NB4 (cell line): ENCODE measurements around the gene CCM2L.
A peak's percentile ranks its signal among the peaks of the same experiment; 100 is the strongest.

ENCODE experiments used
- DNase-seq: peaks from one replicate; pipeline ENCODE4 v3.0.0; 2010; ENCODE audit warnings: low read depth
- H3K4me3 ChIP-seq: one replicate; pipeline ENCODE4 v1.5.1; 2011; ENCODE audit warnings: mild to moderate bottlenecking, low read depth, low read length, moderate library complexity
- MYC ChIP-seq: IDR thresholded peaks from 2 replicates; pipeline ENCODE4 v1.6.1; 2011; ENCODE audit warnings: low read depth, low read length
- POLR2A ChIP-seq: IDR thresholded peaks from 2 replicates; pipeline ENCODE4 v1.6.1; 2011; ENCODE audit warnings: mild to moderate bottlenecking; ENCODE audit not compliant: insufficient read length; ENCODE audit errors: extremely low read depth
- TF ChIP-seq, protein P1 (sequence below): IDR thresholded peaks from one replicate; pipeline ENCODE4 v1.5.1; 2012; ENCODE audit warnings: low read depth, low read length
- TF ChIP-seq, protein P2 (sequence below): IDR thresholded peaks from 2 replicates; pipeline ENCODE4 v1.6.1; 2011; ENCODE audit warnings: low read depth, low read length

CCM2L gene

DNA sequence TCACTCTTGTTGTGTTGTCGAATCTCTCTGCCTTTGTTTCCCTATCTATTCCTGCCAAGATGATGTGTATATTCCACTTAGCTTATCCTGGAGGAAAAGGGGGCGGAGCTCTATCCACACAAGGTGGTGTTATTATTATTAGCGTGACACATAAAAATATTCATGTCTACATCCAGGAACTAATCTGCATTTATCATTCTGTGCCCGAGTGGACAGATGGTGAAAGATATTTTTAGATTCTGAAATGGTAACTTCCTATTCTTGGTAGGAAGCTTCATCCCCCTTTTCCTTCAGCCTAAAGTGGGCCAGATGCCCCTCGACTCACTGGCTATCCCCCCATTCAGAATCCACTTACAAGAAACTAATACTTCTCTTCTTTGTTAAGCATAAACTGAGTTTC, 40.2 kb upstream of the CCM2L start:
- H3K4me3 ChIP-seq, result no peak overlapping the region
- TF ChIP-seq, protein P1, sequence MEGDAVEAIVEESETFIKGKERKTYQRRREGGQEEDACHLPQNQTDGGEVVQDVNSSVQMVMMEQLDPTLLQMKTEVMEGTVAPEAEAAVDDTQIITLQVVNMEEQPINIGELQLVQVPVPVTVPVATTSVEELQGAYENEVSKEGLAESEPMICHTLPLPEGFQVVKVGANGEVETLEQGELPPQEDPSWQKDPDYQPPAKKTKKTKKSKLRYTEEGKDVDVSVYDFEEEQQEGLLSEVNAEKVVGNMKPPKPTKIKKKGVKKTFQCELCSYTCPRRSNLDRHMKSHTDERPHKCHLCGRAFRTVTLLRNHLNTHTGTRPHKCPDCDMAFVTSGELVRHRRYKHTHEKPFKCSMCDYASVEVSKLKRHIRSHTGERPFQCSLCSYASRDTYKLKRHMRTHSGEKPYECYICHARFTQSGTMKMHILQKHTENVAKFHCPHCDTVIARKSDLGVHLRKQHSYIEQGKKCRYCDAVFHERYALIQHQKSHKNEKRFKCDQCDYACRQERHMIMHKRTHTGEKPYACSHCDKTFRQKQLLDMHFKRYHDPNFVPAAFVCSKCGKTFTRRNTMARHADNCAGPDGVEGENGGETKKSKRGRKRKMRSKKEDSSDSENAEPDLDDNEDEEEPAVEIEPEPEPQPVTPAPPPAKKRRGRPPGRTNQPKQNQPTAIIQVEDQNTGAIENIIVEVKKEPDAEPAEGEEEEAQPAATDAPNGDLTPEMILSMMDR, result no peak
- TF ChIP-seq, protein P2, sequence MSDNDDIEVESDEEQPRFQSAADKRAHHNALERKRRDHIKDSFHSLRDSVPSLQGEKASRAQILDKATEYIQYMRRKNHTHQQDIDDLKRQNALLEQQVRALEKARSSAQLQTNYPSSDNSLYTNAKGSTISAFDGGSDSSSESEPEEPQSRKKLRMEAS, result no peak
- no peak for TF ChIP-seq MYC
- TF ChIP-seq POLR2A, result no peak
- no peak for DNase-seq

GRCh38 chr20:31972471-31973021, 37.7 kb upstream of the CCM2L start:
- TF ChIP-seq, protein P2, result no peak
- no peak for TF ChIP-seq POLR2A
- no peak for TF ChIP-seq MYC
- TF ChIP-seq, protein P1, result no peak
- H3K4me3 ChIP-seq, result no peak overlapping the region
- no peak for DNase-seq

GRCh38 chr20:31974296-31974695, 35.9 kb upstream of the CCM2L start:
- H3K4me3 ChIP-seq, result no peak overlapping the region
- TF ChIP-seq, protein P1, result no peak
- TF ChIP-seq POLR2A (no peak), MYC (no peak)
- TF ChIP-seq, protein P2, result no peak
- DNase-seq, result no peak

DNA sequence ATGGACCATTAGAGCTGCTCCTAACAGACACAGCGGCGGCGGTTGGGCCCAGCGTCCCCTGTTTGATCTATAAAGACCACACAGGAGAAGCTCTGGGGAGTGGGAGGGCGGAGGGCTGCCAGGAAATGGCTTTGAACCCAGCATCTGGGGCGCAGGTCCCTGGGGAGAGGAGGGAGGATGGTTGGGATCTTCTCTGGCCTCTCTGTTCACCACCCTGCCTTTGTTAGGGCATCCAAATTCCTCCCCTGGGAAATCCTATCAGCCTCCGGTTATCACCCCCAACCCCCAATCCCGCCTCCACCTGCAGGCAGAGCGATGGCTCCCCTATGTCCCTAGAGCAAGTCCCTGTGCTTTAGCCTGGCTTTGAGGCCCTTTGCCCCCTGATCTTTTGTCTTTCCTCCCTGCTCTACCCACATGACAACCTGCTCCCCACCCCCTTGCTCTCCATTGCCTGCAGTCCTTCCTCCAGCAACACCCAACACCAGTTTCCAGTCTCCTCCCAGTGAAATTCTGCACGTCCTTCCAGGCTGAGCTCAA, 35.2 kb upstream of the CCM2L start:
- TF ChIP-seq MYC (no peak), POLR2A (no peak)
- TF ChIP-seq, protein P2, result no peak
- TF ChIP-seq, protein P1, result no peak

DNA sequence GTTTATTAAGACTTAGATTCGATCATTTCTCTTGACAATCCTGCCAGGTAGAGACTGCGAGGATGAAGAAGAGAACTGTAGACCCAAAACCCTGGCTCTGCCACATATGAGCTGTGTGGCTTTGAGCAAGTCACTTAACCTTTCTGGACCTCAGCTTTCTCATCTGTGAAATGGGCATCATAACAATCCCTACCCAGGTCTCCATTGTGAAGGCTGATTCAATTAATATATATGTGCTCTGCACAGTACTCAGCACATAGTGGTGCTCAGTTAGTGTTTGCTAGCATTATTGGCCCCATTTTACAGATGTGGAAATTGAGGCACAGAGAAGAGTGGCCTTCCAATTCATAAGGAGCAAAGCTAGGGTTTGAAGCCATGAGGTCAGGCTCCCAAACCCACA, 34.4 kb upstream of the CCM2L start:
- no peak for DNase-seq
- TF ChIP-seq MYC (no peak), POLR2A (no peak)
- TF ChIP-seq, protein P1, result no peak
- TF ChIP-seq, protein P2, result no peak
- no peak overlapping the region for H3K4me3 ChIP-seq

More for the DNA sequence above, 35.2 kb upstream of the CCM2L start:
- H3K4me3 ChIP-seq, result no peak overlapping the region
- peak; percentile 34 for DNase-seq
